Measurements from ENCODE around the gene FOXK1.

Gene FOXK1

GRCh38 chr7:4700577-4701235 is 18.6 kb downstream of the FOXK1 start:
- no peak for DNase-seq

- DNase-seq = no peak
Measured at GRCh38 chr7:4702961-4703512, 20.9 kb downstream of the FOXK1 start.

- no peak for DNase-seq
Measured at GRCh38 chr7:4703532-4703931, 21.4 kb downstream of the FOXK1 start.

DNA sequence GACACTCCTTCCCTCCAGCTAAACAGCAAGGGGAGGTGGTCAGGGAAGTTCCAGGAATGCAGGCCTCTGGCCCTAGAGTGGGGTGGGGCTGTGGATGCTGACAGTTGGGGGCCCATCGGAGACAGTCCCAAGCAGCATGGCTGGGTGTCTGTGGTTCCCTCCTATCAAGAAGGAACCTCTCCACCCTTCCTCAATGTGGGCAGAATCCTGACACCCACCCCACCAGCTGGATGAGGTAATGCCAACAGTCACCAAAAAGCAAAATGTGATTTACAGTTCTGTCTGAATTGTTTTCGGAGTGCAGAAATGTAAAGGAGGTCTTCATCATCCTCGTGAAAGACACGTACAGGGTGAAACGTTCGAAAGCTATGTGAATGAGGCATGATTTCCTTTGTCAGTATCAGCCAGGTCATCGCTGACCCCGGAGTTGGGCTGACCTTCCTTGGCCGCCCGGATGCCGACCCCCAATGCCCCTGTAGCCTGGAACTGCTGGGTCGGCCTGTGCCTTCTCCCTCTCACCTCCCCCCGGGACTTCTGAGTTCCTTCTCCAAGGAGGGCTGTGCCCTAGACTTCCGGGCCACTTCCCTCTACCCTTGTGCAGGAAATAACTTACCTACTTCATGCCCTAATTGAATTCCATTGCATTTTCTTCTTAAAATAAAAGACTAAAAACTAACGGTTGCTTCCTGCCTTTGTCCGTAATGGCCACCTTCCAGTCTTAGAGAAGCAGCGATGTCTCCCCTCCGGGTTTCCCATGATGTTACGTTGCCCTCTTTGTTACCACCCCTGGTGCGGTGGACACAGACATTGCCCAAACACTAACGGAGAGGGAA is 24.5 kb downstream of the FOXK1 start:
- no peak for DNase-seq

GRCh38 chr7:4707217-4707741 is 25.2 kb downstream of the FOXK1 start:
- no peak for DNase-seq

GRCh38 chr7:4707980-4708411 is 25.9 kb downstream of the FOXK1 start:
- no peak for DNase-seq

DNA sequence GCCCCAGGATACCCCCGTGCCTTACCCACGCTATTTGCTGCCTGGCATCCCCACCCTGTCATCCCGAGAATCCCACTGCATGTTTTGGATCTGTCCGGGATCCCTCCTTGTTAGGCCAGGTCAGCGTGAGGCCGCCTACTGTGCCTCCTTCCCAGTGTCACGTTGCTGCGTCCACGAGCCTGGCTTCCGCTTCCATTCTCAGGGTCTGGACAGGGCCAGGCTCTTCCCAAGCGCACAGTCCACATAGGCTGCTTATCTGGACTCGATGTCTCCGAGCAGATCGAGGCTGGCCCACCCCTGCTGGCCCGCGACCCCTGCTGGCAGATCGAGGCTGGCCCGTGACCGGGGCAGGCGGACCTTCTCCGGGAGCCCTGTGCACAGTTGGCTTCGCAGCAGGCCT is 27.1 kb downstream of the FOXK1 start:
- no peak for DNase-seq

DNA sequence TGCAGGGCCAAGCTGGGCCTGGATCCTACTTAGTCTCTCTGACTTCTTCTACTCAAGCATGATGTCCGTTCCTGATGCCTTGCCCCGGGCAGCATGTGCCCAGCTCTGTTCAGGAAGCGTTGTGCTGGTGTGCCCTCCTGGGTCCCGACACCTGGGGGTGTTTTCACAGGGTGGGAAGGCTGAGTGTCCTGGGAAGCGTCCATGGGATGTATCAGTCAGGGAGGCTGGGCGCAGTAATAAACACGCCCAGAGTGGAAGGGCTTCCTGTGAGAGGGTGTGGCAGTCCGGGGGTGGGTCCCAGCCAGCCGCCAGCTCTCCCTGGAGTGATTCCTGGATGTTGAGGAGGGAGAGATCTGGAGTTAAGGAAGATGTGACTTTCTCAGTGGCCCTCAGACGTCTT is 29.0 kb downstream of the FOXK1 start:
- no peak for DNase-seq

DNA sequence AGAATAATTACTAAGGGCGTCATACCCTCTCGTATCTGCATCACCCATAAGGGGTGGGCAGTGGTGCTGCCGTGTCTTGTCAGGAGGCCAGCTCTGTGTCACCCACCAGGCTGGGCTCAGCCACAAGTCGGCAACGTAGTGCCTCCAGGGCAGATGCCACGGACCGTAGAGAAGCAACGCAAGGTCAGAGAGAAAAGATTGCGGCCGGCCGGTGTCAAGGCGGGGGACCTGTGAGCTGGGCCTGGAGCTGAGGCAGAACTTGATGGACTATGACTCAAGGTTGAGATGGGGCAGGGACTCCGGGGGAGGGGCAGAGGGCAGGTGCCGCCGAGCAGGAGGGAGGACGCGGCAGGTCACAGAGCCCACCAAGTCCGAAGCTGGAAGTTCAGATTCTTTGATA is 29.5 kb downstream of the FOXK1 start:
- no peak for DNase-seq

DNA sequence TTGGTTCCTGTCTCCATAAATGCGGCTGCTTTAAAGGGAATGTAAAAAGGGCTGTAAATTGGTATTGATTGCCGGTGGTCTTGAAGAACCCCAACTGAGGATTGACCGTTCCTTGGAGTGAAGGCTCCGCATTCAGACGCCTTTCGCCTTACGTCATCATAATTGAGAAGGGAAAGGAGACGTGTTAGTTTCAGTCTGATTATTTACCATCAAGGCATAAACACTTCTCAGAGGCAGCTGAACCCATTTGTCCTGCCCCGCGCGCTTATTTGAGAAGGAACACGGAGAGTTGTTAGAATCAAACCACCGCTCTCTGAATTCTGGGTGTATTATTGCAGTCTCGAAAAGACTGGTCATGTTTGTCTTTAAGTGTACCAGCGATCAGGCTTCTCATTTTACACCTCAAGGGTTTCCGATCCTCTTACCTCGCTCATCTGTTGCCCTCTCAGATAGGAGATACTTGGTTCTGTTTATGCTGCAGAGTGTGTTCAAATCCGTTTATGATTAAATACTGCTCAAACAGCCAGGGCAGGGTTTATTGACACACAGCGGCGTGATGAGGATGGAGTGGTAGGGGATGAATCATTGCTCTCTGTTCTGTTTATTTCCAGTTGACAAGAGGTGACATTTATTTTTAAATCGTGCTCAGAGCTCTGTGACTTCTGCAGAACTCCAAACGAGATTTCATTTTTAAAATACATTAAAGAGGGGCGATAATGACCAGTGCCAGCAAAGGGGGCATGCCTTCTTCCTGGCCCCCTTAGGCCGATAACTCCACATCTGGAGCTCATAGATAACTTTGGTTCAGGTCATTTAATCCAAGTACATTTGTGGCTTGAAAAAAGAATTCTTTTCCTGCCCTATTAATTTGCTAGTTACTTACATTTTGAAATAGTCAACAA is 30.4 kb downstream of the FOXK1 start:
- peak; percentile 61 for DNase-seq

- DNase-seq = no peak
Measured at GRCh38 chr7:4713183-4713784, 31.2 kb downstream of the FOXK1 start.

GRCh38 chr7:4714161-4714700 is 32.1 kb downstream of the FOXK1 start:
- DNase-seq = no peak

GRCh38 chr7:4714767-4715409 is 32.8 kb downstream of the FOXK1 start:
- no peak for DNase-seq

- DNase-seq = no peak
Measured at GRCh38 chr7:4715410-4715776, 33.3 kb downstream of the FOXK1 start.

DNA sequence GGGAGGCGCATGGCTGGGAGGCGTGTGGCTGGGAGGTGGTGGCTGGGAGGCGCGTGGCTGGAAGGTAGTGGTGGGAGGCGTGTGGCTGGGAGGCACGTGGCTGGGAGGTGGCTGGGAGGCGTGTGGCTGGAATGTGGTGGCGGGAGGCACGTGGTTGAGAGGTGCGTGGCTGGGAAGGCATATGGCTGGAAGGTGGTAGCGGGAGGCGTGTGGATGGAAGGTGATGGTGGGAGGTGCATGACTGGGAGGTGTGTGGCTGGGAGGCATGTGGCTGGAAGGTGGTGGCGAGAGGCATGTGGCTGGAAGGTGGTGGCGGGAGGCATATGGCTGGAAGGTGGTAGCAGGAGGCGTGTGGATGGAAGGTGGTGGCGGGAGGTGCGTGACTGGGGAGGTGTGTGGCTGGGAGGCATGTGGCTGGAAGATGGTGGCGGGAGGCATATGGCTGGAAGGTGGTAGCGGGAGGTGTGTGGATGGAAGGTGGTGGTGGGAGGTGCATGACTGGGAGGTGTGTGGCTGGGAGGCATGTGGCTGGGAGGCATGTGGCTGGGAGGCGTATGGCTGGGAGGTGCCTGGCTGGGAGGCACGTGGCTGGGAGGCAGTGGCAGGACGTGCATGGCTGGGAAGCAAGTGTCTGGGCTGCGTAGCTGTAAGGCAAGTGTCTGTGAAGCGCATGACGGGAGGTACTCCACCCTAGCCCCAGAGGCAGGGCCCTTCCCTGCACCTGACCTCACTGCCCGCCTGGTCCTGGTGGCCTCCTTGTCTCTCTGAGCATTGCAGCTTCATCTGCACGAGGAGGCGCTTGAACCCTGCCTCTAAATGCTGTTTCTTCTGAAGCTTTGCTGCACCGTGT is 35.1 kb downstream of the FOXK1 start:
- DNase-seq = no peak

- no peak for DNase-seq
Measured at GRCh38 chr7:4718075-4718474, 36.0 kb downstream of the FOXK1 start.

DNA sequence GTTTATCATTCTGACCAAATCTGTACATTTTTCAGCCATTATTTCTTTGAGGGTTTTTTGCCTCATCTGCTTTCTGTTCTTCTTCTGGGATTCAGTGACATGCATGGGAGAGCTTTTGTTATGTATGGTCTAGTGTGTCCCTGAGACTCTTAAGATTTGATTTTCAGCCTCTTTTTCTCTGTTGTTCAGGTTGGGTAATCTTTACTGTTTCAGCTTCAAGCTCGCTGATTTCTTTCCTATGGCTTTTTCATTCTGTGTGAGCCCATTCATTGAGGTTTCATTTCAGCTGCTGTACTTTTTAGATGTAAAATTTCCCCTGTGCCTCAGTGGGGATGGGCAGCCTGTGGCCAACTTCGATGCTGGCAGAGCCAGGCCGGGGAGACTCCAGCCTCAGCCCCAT is 38.1 kb downstream of the FOXK1 start:
- no peak for DNase-seq

DNA sequence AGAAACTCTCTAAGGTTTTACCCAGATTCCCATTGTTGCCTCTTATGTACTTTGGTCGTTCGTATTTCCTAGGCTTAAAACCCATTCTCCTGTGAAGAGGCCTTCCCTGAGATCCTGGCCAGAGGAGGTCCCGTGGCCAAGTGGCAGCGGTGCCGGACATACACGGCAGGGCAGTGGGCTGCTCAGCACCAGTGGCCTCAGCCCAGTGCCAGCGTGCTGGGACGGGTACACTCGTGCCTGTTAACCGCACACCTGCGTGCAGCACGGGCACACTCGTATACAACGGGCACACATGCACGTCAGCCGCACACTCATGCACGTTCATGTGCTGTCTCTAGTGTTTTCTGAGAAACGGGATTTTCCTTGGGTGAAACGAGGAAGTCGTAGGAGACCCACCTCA is 40.2 kb downstream of the FOXK1 start:
- DNase-seq = no peak

GRCh38 chr7:4722960-4723630 is 41.0 kb downstream of the FOXK1 start:
- DNase-seq = no peak

DNA sequence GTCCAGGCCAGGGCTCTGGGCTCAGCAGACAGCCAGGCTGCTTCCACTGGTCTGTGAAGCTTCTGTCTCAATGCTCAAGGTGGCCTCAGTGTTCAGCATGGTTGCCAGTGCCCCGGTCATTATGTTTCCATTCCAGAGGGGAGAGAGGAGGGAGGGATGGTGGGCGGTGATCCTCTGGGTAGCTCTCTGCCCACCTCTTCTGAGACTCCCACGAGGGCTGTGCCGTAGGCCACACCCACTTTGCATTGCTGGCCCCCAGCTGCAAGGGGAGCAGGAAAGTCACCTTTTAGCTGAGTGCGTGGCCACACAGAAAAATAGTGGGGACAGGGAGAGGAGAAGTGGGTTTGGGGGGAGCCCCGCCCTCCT is 42.5 kb downstream of the FOXK1 start:
- peak; percentile 39 for DNase-seq
